OCI-LY7 (cell line): ENCODE data around the gene SUN5.

Source experiments
- CTCF ChIP-seq: fragments of 200-600 bp; sonication (generic); conservative IDR thresholded peaks from 2 replicates; pipeline ENCODE4 v1.5.1; 2014; ENCODE audit warnings: mild to moderate bottlenecking, antibody characterized with exemption, low read length, moderate library complexity, mixed read lengths
- EZH2phosphoT487 ChIP-seq: fragments of 200-600 bp; sonication (generic); IDR thresholded peaks from 2 replicates; pipeline ENCODE4 v1.6.1; 2018; ENCODE audit warnings: low read depth, borderline replicate concordance, mild to moderate bottlenecking, mixed run types, antibody characterized with exemption, low read length, moderate library complexity, mixed read lengths

- no peak for TF ChIP-seq CTCF
- no peak for TF ChIP-seq EZH2phosphoT487
Measured at GRCh38 chr20:33020278-33021161, 16.3 kb upstream of the SUN5 start.
